ENCODE data around the gene REV3L.
"Not testable (repeated sequence)": the region's sequence is repeated elsewhere in the genome, so short reads cannot be mapped to it uniquely, and the experiment has no call there.

Gene REV3L

DNA sequence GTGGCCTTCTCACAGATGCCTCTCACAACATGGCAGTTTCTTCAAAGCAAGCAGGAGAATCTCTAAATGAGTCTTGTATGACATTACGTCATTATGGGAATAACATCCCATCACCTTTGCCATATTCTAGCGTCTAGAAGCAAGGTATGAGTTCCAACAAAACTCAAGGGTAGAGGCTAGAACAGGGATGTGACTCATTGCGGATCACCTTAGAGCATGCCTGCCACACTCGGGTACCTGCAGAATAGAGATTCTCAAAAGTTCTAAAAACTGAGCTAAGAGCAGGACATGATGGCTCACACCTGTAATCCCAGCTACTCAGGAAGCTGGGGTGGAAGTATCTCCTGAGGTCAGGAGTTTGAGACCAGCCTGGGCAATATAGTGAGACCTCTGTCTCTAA, 212.9 kb downstream of the REV3L start:
- FAIRE-seq (no peak), DNase-seq (ENCODE audit: insufficient read length, low spot score) (no peak)

DNA sequence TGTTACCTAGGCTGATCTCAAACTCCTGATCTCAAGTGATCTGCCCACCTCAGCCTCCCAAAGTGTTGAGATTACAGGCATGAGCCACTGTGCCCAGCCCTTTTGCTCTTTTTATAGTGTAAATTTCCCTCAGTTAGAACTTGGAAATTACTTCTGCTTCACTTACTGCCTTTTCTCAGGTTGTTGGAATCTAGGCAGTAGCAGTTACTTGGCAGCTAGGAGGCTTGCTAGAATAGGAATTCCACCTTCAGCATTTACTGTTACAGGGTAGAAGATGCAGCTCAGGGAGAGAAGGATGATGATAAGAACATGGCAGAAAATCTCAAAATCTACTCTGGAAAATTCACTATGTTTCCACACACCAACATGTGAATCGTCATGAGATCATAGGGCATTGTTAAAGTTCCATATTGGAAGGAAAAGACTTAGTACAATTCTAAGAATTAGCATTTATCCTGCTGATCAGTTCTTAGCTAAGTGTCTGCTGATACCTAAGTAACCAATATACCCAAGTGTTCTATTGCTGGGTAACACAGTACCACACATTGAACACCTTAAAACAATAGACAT, 213.5 kb downstream of the REV3L start:
- no peak for FAIRE-seq
- no peak for DNase-seq (ENCODE audit: insufficient read length, low spot score)

DNA sequence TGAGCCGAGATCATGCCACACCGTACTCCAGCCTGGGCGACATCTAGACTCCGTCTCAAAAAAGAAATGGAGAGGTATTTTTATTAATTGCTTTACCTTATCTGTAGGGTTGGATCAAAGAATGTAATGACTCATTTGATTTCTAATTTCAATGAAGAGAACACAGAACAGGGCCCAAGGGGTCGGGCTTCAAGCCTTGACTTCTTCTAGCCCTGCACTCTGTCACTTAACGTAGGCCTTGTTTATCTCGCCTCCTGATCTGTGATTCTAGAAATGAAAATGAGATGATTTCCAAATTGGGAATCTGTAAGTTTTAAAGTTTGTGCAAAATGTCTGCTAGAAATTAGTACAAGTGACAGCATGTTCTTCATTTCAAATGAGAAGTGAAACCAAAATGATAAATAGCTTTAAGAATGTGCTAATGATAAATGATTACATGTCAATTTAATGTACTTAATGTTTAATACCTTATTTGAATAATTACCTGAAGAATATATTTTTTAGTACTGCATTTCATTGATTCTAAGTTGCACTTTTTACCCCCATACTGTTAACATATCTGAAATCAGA, 215.2 kb downstream of the REV3L start:
- DNase-seq (ENCODE audit: insufficient read length, low spot score): no peak
- FAIRE-seq: no peak

- DNase-seq (ENCODE audit: insufficient read length, low spot score) (no peak), FAIRE-seq (no peak)
Observed at GRCh38 chr6:111266276-111266675, 216.7 kb downstream of the REV3L start.

- no peak for FAIRE-seq
- DNase-seq (ENCODE audit: insufficient read length, low spot score): no peak
Observed at GRCh38 chr6:111265842-111266241, 217.2 kb downstream of the REV3L start.

- FAIRE-seq: peak; percentile 55
- peak; percentile 68 for DNase-seq (ENCODE audit: insufficient read length, low spot score)
Observed at GRCh38 chr6:111263837-111264236, 219.2 kb downstream of the REV3L start.

DNA sequence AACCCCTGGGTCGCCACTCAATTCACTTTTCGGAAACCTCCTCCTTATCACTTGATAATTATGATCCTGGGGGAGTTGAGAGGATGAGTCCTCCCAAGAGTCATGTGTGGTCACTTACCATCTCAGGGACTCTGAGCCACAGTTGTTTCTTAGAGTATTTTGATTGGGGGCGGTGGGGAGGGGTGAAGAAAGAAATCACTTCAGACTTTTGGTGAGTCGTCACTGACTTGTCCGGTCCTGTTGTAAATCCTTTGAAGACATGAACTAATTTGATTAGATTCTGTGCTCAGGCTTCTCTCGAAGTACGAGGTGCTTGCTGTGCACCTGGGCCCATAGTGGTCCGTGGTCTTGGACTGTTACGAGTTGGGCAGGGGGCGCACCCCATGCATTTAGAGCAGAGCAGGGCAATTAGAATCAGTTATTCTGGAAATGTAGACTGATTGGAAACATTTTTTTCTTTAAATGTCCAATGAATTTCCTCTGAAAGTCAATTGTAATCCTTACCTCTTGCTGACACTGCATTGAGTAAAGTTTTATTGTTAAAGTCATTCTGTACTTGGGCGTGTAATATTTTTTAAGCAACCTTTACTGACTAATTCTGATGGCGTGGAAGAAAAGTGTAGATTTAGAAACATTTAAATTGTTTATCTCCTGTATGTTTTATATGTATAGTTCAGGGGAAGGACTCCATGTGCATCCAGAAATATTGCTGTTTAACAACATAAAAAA, 222.3 kb downstream of the REV3L start:
- DNase-seq (ENCODE audit: insufficient read length, low spot score): peak; percentile 5
- FAIRE-seq: no peak

DNA sequence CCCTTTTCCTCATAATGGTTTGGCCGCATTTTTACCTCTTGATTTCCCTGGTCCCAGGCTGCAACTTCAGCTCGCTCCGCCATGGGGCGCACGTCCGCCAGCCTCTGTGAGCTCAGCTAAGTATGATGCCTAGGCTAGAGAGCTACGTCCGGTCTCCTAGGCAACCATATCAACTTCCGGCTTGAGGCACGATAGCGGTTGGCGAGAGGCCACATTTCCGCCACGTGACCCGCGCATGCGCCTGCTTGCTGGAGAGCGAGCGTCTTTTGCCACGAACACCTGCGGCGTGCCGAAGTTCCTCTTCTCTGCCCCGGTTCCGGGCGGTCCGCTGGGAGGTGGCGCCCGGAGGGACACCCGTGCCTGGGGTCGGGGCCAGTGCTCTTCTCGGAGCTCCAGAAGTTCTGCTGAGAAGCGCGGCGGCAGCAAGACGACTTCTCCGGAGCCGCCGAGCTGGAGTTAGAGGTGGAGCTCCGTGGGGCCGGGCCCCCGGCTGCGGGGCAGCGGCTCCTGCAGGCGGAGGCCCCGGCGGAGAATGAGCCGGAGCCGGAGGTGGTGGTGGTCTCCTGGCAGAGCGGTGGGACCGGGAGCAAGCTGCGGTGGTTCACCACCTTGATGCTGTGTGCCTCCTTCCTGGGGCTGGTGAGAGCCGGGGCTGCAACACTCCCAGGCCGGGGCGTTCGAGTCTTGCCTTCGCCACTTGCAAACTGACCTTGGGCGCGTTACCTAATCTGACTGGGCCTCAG, 223.8 kb downstream of the REV3L start:
- FAIRE-seq: peak; percentile 97
- DNase-seq (ENCODE audit: insufficient read length, low spot score): peak; percentile 96

GRCh38 chr6:111258615-111259088, 224.4 kb downstream of the REV3L start:
- peak; percentile 3 for DNase-seq (ENCODE audit: insufficient read length, low spot score)
- FAIRE-seq: no peak

GRCh38 chr6:111258010-111258409, 225.0 kb downstream of the REV3L start:
- no peak for FAIRE-seq
- DNase-seq (ENCODE audit: insufficient read length, low spot score): no peak

DNA sequence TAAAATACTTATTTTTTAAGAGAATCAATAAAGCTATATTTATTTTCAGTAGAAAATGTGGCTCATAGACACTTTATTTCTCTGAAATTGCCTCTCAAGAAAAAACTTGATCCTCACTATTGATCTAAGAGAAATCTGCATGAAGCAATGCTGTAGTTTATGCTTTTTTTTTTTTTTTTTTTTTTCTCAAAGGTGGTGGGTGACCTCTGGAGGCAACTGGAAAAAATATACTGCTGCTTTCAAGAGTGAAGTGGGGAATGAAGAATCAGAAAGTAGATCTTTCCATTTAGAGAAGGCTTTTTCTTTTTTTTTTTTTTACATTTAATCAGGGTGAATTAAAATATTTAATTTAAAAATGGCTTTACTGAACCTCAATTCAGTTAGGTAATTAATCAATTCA, 226.4 kb downstream of the REV3L start:
- peak; percentile 25 for DNase-seq (ENCODE audit: insufficient read length, low spot score)
- FAIRE-seq: no peak

DNA sequence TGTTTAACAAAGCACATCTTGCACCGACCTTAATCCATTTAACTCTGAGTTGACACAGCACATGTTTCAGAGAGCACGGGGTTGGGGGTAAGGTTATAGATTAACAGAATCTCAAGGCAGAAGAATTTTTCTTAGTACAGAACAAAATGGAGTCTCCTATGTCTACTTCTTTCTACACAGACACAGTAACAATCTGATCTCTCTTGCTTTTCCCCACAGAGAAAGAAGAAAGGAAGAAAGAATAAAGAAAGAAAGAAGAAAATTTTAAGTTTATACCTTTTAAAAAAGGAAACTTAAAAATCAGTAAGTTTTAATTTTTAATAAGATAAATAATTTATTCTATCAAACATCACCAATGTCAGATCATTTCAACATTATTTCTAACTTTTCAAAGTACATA, 227.2 kb downstream of the REV3L start:
- FAIRE-seq: not testable (repeated sequence)

DNA sequence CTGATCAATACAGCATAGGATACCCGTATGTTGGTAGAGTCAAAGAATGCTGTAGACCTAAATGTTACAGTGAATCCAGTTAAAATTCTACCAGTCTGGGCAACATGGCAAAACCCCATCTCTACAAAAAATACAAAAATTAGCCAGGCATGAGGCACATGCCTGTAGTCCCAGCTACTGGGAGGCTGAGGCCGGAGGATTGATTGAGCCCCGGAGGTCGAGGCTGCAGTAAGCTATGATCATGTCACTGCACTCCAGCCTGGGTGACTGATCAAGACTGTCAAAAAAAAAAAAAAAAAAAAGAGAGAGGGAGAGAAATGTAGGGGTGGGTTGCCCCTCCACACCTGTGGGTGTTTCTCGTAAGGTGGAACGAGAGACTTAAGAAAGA, 228.2 kb downstream of the REV3L start:
- DNase-seq (ENCODE audit: insufficient read length, low spot score) (no peak), FAIRE-seq (no peak)

More for the DNA sequence above, 227.2 kb downstream of the REV3L start:
- not testable (repeated sequence) for DNase-seq (ENCODE audit: insufficient read length, low spot score)

DNA sequence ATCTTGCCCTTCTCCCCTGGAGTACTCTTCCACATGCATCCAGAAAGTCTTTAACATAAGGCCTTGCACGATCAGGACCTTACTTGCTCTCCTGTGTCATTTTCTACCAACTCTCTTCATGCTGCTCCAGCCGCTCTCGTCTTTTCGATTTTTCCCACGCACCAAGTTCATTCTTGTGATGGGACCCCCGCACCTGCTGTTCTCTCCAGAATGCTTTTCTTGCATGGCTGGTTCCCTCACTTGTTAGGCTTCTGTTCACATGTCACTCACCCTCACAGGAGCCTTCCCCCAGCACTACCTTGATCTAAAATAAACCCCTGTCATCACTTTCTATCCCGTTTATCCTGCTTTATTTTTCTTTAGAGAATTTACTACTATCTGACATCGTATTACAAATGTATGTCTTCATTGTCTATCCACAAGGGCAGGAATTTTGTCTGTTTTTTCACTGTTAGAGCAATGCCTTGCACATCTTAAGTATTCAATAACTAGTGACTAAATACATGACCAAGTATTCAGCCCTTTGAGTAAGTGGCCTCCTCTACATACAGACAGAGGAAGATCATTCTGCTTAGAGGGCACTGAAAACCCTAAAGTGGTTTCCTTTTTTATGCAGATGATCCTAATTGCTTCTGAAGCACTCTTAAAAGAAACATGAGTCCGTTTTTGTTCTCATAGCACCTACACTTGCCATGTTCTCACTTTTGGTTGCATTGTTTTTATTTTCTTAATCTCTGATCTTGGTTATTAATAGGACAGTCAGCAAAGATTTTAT, 228.8 kb downstream of the REV3L start:
- FAIRE-seq (no peak), DNase-seq (ENCODE audit: insufficient read length, low spot score) (no peak)

DNA sequence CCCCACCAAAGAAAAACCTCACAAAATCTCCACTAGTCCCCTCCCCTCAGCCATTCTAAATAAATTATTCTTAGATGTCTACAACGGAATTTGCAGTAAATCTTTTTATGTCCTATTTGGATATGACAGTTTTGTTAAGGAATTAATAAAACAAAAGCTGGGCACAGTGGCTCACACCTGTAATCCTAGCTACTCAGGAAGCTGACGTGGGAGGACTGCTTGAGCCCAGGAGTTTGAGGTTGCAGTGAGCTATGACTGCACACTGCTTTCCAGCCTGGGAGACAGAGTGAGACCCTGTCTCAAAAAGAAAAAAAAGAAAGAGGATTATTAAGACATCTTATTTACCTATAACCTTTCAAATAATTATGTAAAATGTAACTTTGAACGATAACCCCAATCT, 230.3 kb downstream of the REV3L start:
- no peak for FAIRE-seq

DNA sequence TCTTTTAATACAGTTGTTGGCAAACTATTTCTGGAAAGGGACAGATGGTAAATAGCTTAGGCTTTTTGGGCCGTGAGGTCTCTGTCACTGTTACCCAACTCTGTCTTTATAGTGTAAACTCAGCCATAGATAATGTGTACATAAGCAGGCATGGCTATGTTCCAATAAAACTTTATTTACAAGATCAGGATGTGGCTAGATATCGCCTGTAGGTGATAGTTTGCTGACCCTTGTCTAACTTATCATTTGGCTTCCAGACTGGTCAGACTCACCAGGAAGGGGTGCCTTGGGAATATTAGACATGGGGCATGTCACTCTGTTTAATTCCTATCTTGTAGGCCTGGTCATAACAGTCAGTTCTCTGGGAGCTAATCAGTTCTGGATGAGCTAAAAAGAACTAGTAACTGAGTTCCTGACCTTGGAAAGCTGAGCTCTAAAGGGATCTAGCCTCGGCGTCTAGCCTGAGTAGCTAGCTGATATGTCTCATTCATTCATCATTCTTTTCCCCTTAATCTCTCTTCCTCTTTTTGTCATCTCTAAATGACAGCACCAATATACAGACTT, 232.1 kb downstream of the REV3L start:
- DNase-seq (ENCODE audit: insufficient read length, low spot score) (no peak), FAIRE-seq (no peak)

More for the DNA sequence above, 230.3 kb downstream of the REV3L start:
- DNase-seq (ENCODE audit: insufficient read length, low spot score): no peak

All from HTR-8/SVneo (cell line).